HepG2 (cell line): ENCODE data around the gene CXXC5. TPM values are rescaled to one million over a fixed set of nuclear protein-coding genes. Genes with fewer than 3 reads are reported as not detected.

Experiments used
- ATAC-seq: fragments of 200-7000 bp; cut with Tn5 transposase; 3 replicates; pipeline ENCODE4 v1.9.1; 2020; ENCODE audit warnings: mild to moderate bottlenecking, moderate library complexity
- BruUV-seq: library from RNA; stranded (reverse); fragments of 400-500 nt; replicated peaks from 2 replicates; lab custom pipeline; 2021; lab: Mats Ljungman, UMichigan
- CTCF ChIA-PET: fragments of 300-600 bp; formaldehyde crosslinking; extraction: SDS; loops from one replicate; lab custom pipeline; 2021; ENCODE audit warnings: low total read pairs, inconsistent platforms, low intra/inter-chr PET ratio; lab: Yijun Ruan, JAX
- POLR2A ChIA-PET: fragments of 350-600 bp; sonication (Branson Sonifier 250); formaldehyde crosslinking; loops from one replicate; lab custom pipeline; 2020; ENCODE audit warnings: antibody characterized with exemption, inconsistent platforms; lab: Yijun Ruan, JAX
- DNase-seq: peaks from one replicate; pipeline ENCODE4 v3.0.0-alpha.2; 2015; ENCODE audit warnings: low spot score
- FAIRE-seq: peaks from 3 replicates; lab custom pipeline; 2011; peaks lifted over from hg19 to GRCh38; lab: Jason Lieb, UNC
- H2AFZ ChIP-seq: one replicate; pipeline ENCODE4 v1.6.1; 2011; ENCODE audit warnings: low read length, inconsistent platforms
- H3K27ac ChIP-seq: fragments of 300-600 bp; 3 replicates; pipeline ENCODE4 v1.8.0; 2011; ENCODE audit warnings: mixed run types, mild to moderate bottlenecking, mixed read lengths, low read length, inconsistent platforms; ENCODE audit not compliant: insufficient read depth; ENCODE audit errors: extremely low read length
- H3K27me3 ChIP-seq, 2 experiments: fragments of 200-600 bp in 1 of 2; 2 replicates in 1 of 2; 3 replicates in 1 of 2; pipeline versions ENCODE4 v1.6.0 to v1.8.0; 2011; ENCODE audit warnings: low read length in 2 of 2, mild to moderate bottlenecking in 2 of 2, moderate library complexity in 2 of 2, inconsistent platforms in 1 of 2; ENCODE audit not compliant: insufficient read depth in 2 of 2, control insufficient read depth in 1 of 2
- H3K36me3 ChIP-seq, 2 experiments: fragments of 200-600 bp in 1 of 2; replicated peaks in 1 of 2; 2 replicates in 1 of 2; 3 replicates in 1 of 2; pipeline versions ENCODE4 v1.5.1 to v1.8.0; 2011; ENCODE audit warnings: low read length in 2 of 2, inconsistent platforms in 1 of 2; ENCODE audit not compliant: insufficient read depth in 2 of 2, control insufficient read depth in 1 of 2
- H3K4me1 ChIP-seq: 2 replicates; pipeline ENCODE4 v1.5.1; 2012; ENCODE audit warnings: low read length, inconsistent platforms; ENCODE audit not compliant: insufficient read depth
- H3K4me2 ChIP-seq: 2 replicates; pipeline ENCODE4 v1.6.0; 2011; ENCODE audit warnings: low read depth, low read length, inconsistent platforms
- H3K4me3 ChIP-seq, 3 experiments: fragments of 200-600 bp in 1 of 3; sonication (generic), shearing (Covaris generic) in 1 of 3; replicated peaks in 1 of 3; 2 replicates each; pipeline ENCODE4 v1.5.1; 2011 to 2016; ENCODE audit warnings: low read length in 3 of 3, inconsistent platforms in 2 of 3, low read depth in 2 of 3, mild to moderate bottlenecking in 2 of 3, control low read depth in 1 of 3, mixed read lengths in 1 of 3; ENCODE audit not compliant: insufficient read depth in 1 of 3
- H3K79me2 ChIP-seq: one replicate; pipeline ENCODE4 v1.6.1; 2011; ENCODE audit warnings: low read length, inconsistent platforms; ENCODE audit not compliant: insufficient read depth
- H3K9ac ChIP-seq: 2 replicates; pipeline ENCODE4 v1.6.0; 2011; ENCODE audit warnings: mild to moderate bottlenecking, low read depth, low read length, inconsistent platforms; ENCODE audit not compliant: insufficient read depth
- H3K9me3 ChIP-seq: 2 replicates; pipeline ENCODE4 v1.5.1; 2012; ENCODE audit warnings: mild to moderate bottlenecking, low read length
- H4K20me1 ChIP-seq: 2 replicates; pipeline ENCODE4 v1.6.0; 2011; ENCODE audit warnings: inconsistent platforms, mild to moderate bottlenecking, low read length, moderate library complexity; ENCODE audit not compliant: insufficient read depth
- ESRRA ChIP-seq: sonication (generic); formaldehyde crosslinking; IDR thresholded peaks from 2 replicates; pipeline ENCODE4 v1.5.1; 2020; ENCODE audit warnings: mild to moderate bottlenecking, low read depth, missing genetic modification reagents
- NKX3-1 ChIP-seq: sonication (generic); formaldehyde crosslinking; IDR thresholded peaks from 2 replicates; pipeline ENCODE4 v1.5.0; 2020; ENCODE audit warnings: missing genetic modification reagents
- PLRG1 ChIP-seq: fragments of 450-650 bp; conservative IDR thresholded peaks from 2 replicates; pipeline ENCODE4 v1.6.1; 2016
- XRCC5 ChIP-seq: fragments of 200-400 bp; formaldehyde crosslinking; optimal IDR thresholded peaks from 2 replicates; pipeline ENCODE3; 2017; ENCODE audit warnings: mild to moderate bottlenecking, low read length
- ZFP62 ChIP-seq: sonication (generic); formaldehyde crosslinking; IDR thresholded peaks from 2 replicates; pipeline ENCODE4 v1.4.0; 2020; ENCODE audit warnings: missing genetic modification reagents
- WGBS: methylation state at CpG from one replicate; pipeline ENCODE4 v1.1.6; 2017; ENCODE audit warnings: low lambda C conversion rate; 5-methylcytosine and 5-hydroxymethylcytosine counted together
- in situ Hi-C: cut with HindIII; loops from 2 replicates; pipeline ENCODE4 v1.10.0; 2017; ENCODE audit warnings: low pct_unique_long_range_greater_than_20kb; ENCODE audit not compliant: extremely low pct_ligation_motif_present
- intact Hi-C: fragments of 100-400 bp; cut with micrococcal nuclease; formaldehyde crosslinking; loops from one replicate; pipeline ENCODE4 v1.10.0; 2022; ENCODE audit not compliant: unreplicated experiment
- polyA plus RNA-seq, 8 experiments: library from polyadenylated mRNA; depleted of rRNA in 3 of 8; stranded (reverse) in 7 of 8; unstranded in 1 of 8; fragments of >200 nt; fragmentation: Illumina TruSeq in 4 of 8; extraction: Trizol in 4 of 8; gene quantifications; 2 replicates each; pipeline versions ENCODE4 v1.2.1 to v1.2.3, GENCODE V29; 2011 to 2016; ENCODE audit warnings: low read depth in 4 of 8, missing spikeins in 1 of 8, mixed read lengths in 1 of 8; ENCODE audit not compliant: insufficient read depth in 1 of 8
- total RNA-seq, 5 experiments: library from RNA; depleted of rRNA; stranded (reverse); fragments of >200 nt; fragmentation: Illumina TruSeq; extraction: Trizol; gene quantifications; 2 replicates each; pipeline ENCODE4 v1.2.3, GENCODE V29; 2016; ENCODE audit warnings: low read depth in 1 of 5
- TF ChIP-seq, protein P1 (sequence below): sonication (generic); formaldehyde crosslinking; IDR thresholded peaks from 2 replicates; pipeline ENCODE4 v1.4.0; 2020; ENCODE audit warnings: mild to moderate bottlenecking, missing genetic modification reagents
- TF ChIP-seq, protein P2 (sequence below): IDR thresholded peaks from 2 replicates; pipeline ENCODE4 v1.6.1; 2018; ENCODE audit warnings: missing genetic modification reagents, mild to moderate bottlenecking, missing compliant biosample characterization
- TF ChIP-seq, protein P3 (sequence below): sonication (generic); formaldehyde crosslinking; IDR thresholded peaks from 2 replicates; pipeline ENCODE4 v1.5.1; 2020; ENCODE audit warnings: mild to moderate bottlenecking, missing genetic modification reagents, moderate library complexity

Gene CXXC5
- total and polyA plus RNA-seq, 2 of the 13 experiments (the other 11 are each of a cell fraction or from before 2014, with no cell fraction given): 32.3 to 33.0 TPM

DNA sequence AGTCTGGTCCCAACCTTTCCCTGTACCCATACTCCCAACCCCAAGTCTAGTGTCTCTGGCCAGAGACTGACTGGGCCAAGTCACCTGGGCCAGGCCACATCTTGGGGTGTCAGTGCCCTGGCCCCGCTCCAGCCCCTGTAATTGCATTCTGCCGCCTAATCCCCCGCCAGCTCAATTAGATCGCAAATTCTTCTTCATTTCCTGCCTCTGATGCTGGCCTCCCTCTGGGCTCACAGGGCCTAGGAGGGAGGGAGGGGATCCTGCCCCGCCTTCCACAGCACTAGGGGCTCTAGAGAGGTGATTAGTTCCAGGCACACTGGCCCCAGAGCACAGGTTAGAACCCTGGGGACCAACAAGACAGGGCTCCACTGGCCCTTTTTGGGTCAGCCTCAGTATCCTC is 5.5 kb downstream of the CXXC5 start:
- ATAC-seq (no peak), FAIRE-seq (no peak), DNase-seq (no peak)
- Histone ChIP-seq H3K36me3 (peaks cover 0 to 4% of the 10 kb centered on the region in 2 experiments; a peak in 3 of 5 replicates), H3K79me2 (peaks cover 95% of the 10 kb centered on the region), H3K4me1 (peaks cover 75% of the 10 kb centered on the region), H3K9ac (0 out of 2 replicates have a peak overlapping the region, but pooled peaks have one; percentile 24), H3K4me2 (peak overlapping the region; percentile 90), H3K9me3 (no peaks in the 10 kb centered on the region), H3K4me3 (peak overlapping the region in 1 of 3 experiments; percentile 16; a peak in 1 of 6 replicates), H2AFZ (no peak overlapping the region), H3K27me3 (no peaks in the 10 kb centered on the region; a peak in 1 of 5 replicates), H4K20me1 (peaks cover 69% of the 10 kb centered on the region), H3K27ac (peak overlapping the region; percentile 17)
- no peak for TF ChIP-seq PLRG1
- TF ChIP-seq ZFP62 (CRISPR knock-in tag): no peak
- TF ChIP-seq, protein P1, sequence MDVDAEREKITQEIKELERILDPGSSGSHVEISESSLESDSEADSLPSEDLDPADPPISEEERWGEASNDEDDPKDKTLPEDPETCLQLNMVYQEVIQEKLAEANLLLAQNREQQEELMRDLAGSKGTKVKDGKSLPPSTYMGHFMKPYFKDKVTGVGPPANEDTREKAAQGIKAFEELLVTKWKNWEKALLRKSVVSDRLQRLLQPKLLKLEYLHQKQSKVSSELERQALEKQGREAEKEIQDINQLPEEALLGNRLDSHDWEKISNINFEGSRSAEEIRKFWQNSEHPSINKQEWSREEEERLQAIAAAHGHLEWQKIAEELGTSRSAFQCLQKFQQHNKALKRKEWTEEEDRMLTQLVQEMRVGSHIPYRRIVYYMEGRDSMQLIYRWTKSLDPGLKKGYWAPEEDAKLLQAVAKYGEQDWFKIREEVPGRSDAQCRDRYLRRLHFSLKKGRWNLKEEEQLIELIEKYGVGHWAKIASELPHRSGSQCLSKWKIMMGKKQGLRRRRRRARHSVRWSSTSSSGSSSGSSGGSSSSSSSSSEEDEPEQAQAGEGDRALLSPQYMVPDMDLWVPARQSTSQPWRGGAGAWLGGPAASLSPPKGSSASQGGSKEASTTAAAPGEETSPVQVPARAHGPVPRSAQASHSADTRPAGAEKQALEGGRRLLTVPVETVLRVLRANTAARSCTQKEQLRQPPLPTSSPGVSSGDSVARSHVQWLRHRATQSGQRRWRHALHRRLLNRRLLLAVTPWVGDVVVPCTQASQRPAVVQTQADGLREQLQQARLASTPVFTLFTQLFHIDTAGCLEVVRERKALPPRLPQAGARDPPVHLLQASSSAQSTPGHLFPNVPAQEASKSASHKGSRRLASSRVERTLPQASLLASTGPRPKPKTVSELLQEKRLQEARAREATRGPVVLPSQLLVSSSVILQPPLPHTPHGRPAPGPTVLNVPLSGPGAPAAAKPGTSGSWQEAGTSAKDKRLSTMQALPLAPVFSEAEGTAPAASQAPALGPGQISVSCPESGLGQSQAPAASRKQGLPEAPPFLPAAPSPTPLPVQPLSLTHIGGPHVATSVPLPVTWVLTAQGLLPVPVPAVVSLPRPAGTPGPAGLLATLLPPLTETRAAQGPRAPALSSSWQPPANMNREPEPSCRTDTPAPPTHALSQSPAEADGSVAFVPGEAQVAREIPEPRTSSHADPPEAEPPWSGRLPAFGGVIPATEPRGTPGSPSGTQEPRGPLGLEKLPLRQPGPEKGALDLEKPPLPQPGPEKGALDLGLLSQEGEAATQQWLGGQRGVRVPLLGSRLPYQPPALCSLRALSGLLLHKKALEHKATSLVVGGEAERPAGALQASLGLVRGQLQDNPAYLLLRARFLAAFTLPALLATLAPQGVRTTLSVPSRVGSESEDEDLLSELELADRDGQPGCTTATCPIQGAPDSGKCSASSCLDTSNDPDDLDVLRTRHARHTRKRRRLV (CRISPR knock-in tag): no peak
- TF ChIP-seq, protein P2, sequence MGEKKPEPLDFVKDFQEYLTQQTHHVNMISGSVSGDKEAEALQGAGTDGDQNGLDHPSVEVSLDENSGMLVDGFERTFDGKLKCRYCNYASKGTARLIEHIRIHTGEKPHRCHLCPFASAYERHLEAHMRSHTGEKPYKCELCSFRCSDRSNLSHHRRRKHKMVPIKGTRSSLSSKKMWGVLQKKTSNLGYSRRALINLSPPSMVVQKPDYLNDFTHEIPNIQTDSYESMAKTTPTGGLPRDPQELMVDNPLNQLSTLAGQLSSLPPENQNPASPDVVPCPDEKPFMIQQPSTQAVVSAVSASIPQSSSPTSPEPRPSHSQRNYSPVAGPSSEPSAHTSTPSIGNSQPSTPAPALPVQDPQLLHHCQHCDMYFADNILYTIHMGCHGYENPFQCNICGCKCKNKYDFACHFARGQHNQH: no peak
- TF ChIP-seq, protein P3, sequence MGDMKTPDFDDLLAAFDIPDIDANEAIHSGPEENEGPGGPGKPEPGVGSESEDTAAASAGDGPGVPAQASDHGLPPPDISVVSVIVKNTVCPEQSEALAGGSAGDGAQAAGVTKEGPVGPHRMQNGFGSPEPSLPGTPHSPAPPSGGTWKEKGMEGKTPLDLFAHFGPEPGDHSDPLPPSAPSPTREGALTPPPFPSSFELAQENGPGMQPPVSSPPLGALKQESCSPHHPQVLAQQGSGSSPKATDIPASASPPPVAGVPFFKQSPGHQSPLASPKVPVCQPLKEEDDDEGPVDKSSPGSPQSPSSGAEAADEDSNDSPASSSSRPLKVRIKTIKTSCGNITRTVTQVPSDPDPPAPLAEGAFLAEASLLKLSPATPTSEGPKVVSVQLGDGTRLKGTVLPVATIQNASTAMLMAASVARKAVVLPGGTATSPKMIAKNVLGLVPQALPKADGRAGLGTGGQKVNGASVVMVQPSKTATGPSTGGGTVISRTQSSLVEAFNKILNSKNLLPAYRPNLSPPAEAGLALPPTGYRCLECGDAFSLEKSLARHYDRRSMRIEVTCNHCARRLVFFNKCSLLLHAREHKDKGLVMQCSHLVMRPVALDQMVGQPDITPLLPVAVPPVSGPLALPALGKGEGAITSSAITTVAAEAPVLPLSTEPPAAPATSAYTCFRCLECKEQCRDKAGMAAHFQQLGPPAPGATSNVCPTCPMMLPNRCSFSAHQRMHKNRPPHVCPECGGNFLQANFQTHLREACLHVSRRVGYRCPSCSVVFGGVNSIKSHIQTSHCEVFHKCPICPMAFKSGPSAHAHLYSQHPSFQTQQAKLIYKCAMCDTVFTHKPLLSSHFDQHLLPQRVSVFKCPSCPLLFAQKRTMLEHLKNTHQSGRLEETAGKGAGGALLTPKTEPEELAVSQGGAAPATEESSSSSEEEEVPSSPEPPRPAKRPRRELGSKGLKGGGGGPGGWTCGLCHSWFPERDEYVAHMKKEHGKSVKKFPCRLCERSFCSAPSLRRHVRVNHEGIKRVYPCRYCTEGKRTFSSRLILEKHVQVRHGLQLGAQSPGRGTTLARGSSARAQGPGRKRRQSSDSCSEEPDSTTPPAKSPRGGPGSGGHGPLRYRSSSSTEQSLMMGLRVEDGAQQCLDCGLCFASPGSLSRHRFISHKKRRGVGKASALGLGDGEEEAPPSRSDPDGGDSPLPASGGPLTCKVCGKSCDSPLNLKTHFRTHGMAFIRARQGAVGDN (CRISPR knock-in tag): peak; percentile 8; the same call in 1 of the 2 replicates
- TF ChIP-seq ESRRA (CRISPR knock-in tag): no peak
- no peak for TF ChIP-seq XRCC5
- TF ChIP-seq NKX3-1 (CRISPR knock-in tag): no peak
- BruUV-seq: no TSS peak
- ChIA-PET CTCF (no interaction called here), POLR2A (interaction anchor here (1.9 to 3.1 kb wide), 5 partner anchors 10 to 80 kb away, joined by 7 to 22 read pairs (median 10); no protein-coding TSS in a partner anchor)
- intact Hi-C loops: loop anchor here (5.0 kb wide), 1 partner anchor 94 kb away; no protein-coding TSS in a partner anchor
- in situ Hi-C loops: no loop called here
- WGBS: 97% methylated on average over 5 of the region's 5 CpGs
